Neural cell (in vitro differentiated cells): ENCODE results near the gene RXRB. TPM values are rescaled to one million over a fixed set of nuclear protein-coding genes. Genes with fewer than 3 reads are reported as not detected.

Source experiments
- H2AFZ ChIP-seq: fragments of 200-600, 300-800 bp; sonication (generic), shearing (Covaris generic); 2 replicates; pipeline ENCODE4 v1.6.0; 2014; ENCODE audit warnings: low read depth, mild to moderate bottlenecking, antibody characterized with exemption, low read length, moderate library complexity
- H3F3A ChIP-seq: fragments of 200-600 bp; shearing (Covaris generic); 2 replicates; pipeline ENCODE4 v1.6.1; 2016; ENCODE audit warnings: mild to moderate bottlenecking, moderate library complexity, mixed read lengths, antibody characterized with exemption, low read length; ENCODE audit not compliant: insufficient read depth, poor library complexity, severe bottlenecking
- H3K27ac ChIP-seq: fragments of 200-600, 300-800 bp; sonication (generic), shearing (Covaris generic); 2 replicates; pipeline ENCODE4 v1.5.1; 2014; ENCODE audit warnings: mild to moderate bottlenecking, low read length, moderate library complexity
- H3K27me3 ChIP-seq: fragments of 300-800, 200-600 bp; sonication (generic), shearing (Covaris generic); 2 replicates; pipeline ENCODE4 v1.6.0; 2014; ENCODE audit warnings: mild to moderate bottlenecking, low read depth, low read length, moderate library complexity; ENCODE audit not compliant: insufficient read depth
- H3K36me3 ChIP-seq: fragments of 300-800, 200-600 bp; sonication (generic), shearing (Covaris generic); 2 replicates; pipeline ENCODE4 v1.5.1; 2014; ENCODE audit warnings: mild to moderate bottlenecking, antibody characterized with exemption, low read length, moderate library complexity; ENCODE audit not compliant: insufficient read depth
- H3K4me2 ChIP-seq: fragments of 300-800, 200-600 bp; sonication (generic), shearing (Covaris generic); 2 replicates; pipeline ENCODE4 v1.6.0; 2014; ENCODE audit warnings: mild to moderate bottlenecking, low read length
- H3K4me3 ChIP-seq: fragments of 300-800, 200-600 bp; sonication (generic), shearing (Covaris generic); 2 replicates; pipeline ENCODE4 v1.5.1; 2014; ENCODE audit warnings: mild to moderate bottlenecking, low read length, moderate library complexity
- H3K79me2 ChIP-seq: fragments of 200-600 bp; shearing (Covaris generic); replicated peaks from 2 replicates; pipeline ENCODE4 v1.6.0; 2014; ENCODE audit warnings: mild to moderate bottlenecking, low read length, moderate library complexity; ENCODE audit not compliant: insufficient read depth
- H3K9ac ChIP-seq: fragments of 300-800, 200-600 bp; sonication (generic), shearing (Covaris generic); 2 replicates; pipeline ENCODE4 v1.6.1; 2016; ENCODE audit warnings: mild to moderate bottlenecking, low read length, mixed read lengths
- H3K9me2 ChIP-seq: fragments of 200-600 bp; shearing (Covaris generic); 2 replicates; pipeline ENCODE4 v1.6.1; 2016; ENCODE audit warnings: mild to moderate bottlenecking, low read length, mixed read lengths; ENCODE audit not compliant: insufficient read depth
- H3K9me3 ChIP-seq: fragments of 200-600, 300-800 bp; sonication (generic), shearing (Covaris generic); 2 replicates; pipeline ENCODE4 v1.6.1; 2016; ENCODE audit warnings: mild to moderate bottlenecking, mixed run types, low read length, moderate library complexity, mixed read lengths
- H4K20me1 ChIP-seq: fragments of 200-600 bp; shearing (Covaris generic); 2 replicates; pipeline ENCODE4 v1.6.1; 2016; ENCODE audit warnings: mild to moderate bottlenecking, mixed run types; ENCODE audit not compliant: insufficient read depth
- CTCF ChIP-seq: fragments of 450-650 bp; IDR thresholded peaks from 2 replicates; pipeline ENCODE4 v1.5.1; 2014; ENCODE audit warnings: antibody characterized with exemption, mild to moderate bottlenecking, moderate library complexity; ENCODE audit not compliant: poor library complexity, severe bottlenecking
- EP300 ChIP-seq: fragments of 450-650 bp; conservative IDR thresholded peaks from 2 replicates; pipeline ENCODE4 v1.6.1; 2014; ENCODE audit warnings: antibody characterized with exemption, mild to moderate bottlenecking, moderate library complexity; ENCODE audit not compliant: poor library complexity, severe bottlenecking
- EZH2 ChIP-seq: fragments of 200-600, 300-800 bp; shearing (Covaris generic), sonication (generic); IDR thresholded peaks from 2 replicates; pipeline ENCODE4 v1.6.1; 2014; ENCODE audit warnings: antibody characterized with exemption, low read length, borderline replicate concordance, mild to moderate bottlenecking; ENCODE audit not compliant: insufficient read depth, poor library complexity, severe bottlenecking
- MXI1 ChIP-seq: fragments of 450-650 bp; conservative IDR thresholded peaks from 2 replicates; pipeline ENCODE4 v1.6.1; 2014; ENCODE audit warnings: antibody characterized with exemption, mild to moderate bottlenecking; ENCODE audit not compliant: poor library complexity, severe bottlenecking
- POLR2AphosphoS5 ChIP-seq: IDR thresholded peaks from 2 replicates; pipeline ENCODE4 v1.6.1; 2012
- RAD21 ChIP-seq: fragments of 450-650 bp; conservative IDR thresholded peaks from 2 replicates; pipeline ENCODE4 v1.6.1; 2014; ENCODE audit warnings: antibody characterized with exemption, mild to moderate bottlenecking, moderate library complexity
- REST ChIP-seq: IDR thresholded peaks from 2 replicates; pipeline ENCODE4 v1.6.1; 2012; ENCODE audit warnings: borderline replicate concordance
- SMC3 ChIP-seq: fragments of 450-650 bp; conservative IDR thresholded peaks from 2 replicates; pipeline ENCODE4 v1.6.1; 2014; ENCODE audit warnings: antibody characterized with exemption, mild to moderate bottlenecking, moderate library complexity; ENCODE audit not compliant: poor library complexity
- TAF1 ChIP-seq: IDR thresholded peaks from 2 replicates; pipeline ENCODE4 v1.6.1; 2012; ENCODE audit warnings: low read depth
- polyA plus RNA-seq: library from polyadenylated mRNA; depleted of rRNA; stranded (reverse); fragments of >200 nt; gene quantifications from 2 replicates; pipeline ENCODE4 v1.2.3, GENCODE V29; 2014

The RXRB gene
- polyA plus RNA-seq, 1 donor from 2014 or later, result 60.7 TPM

- H3K79me2 ChIP-seq, result no peaks in the 10 kb centered on the region
Measured at GRCh38 chr6:33170176-33171015, 30.1 kb downstream of the RXRB start.

More at GRCh38 chr6:33170176-33171015, 30.1 kb downstream of the RXRB start:
- H3K27me3 ChIP-seq, result no peaks in the 10 kb centered on the region
- no peak overlapping the region for H3K9ac ChIP-seq
- H3K4me2 ChIP-seq, result no peak overlapping the region
- H3K36me3 ChIP-seq, result no peaks in the 10 kb centered on the region
- H3F3A ChIP-seq, result no peaks in the 10 kb centered on the region
- no peak overlapping the region for H3K4me3 ChIP-seq
- H2AFZ ChIP-seq, result no peak overlapping the region
- no peaks in the 10 kb centered on the region for H3K9me3 ChIP-seq
- TF ChIP-seq CTCF, result no peak
- TF ChIP-seq POLR2AphosphoS5, result no peak
- TF ChIP-seq EZH2, result no peak
- no peak for TF ChIP-seq REST
- no peak for TF ChIP-seq MXI1
- no peak for TF ChIP-seq TAF1
- no peak for TF ChIP-seq SMC3
- TF ChIP-seq EP300, result no peak
- no peak for TF ChIP-seq RAD21
- H3K27ac ChIP-seq, result no peak overlapping the region
- H3K9me2 ChIP-seq, result no peaks in the 10 kb centered on the region
- H4K20me1 ChIP-seq, result no peaks in the 10 kb centered on the region
